HepG2 (cell line): ENCODE results near the gene PFKFB2. TPM values are rescaled to one million over a fixed set of nuclear protein-coding genes. Genes with fewer than 3 reads are reported as not detected.

Experiments
- CREB1 ChIP-seq, 2 experiments: fragments of 450-650 bp in 1 of 2; IDR thresholded peaks; 2 replicates each; pipeline ENCODE4 v1.6.1; 2016 to 2017; ENCODE audit warnings: control low read depth in 1 of 2, mild to moderate bottlenecking in 1 of 2, missing compliant biosample characterization in 1 of 2, missing genetic modification characterization in 1 of 2
- ELF4 ChIP-seq: sonication (generic); formaldehyde crosslinking; IDR thresholded peaks from 2 replicates; pipeline ENCODE4 v1.5.0; 2020; ENCODE audit warnings: missing genetic modification reagents, mild to moderate bottlenecking, moderate library complexity, borderline replicate concordance
- FOXA1 ChIP-seq, 2 experiments: fragments of 450-650 bp in 1 of 2; sonication (generic) in 1 of 2; formaldehyde crosslinking in 1 of 2; IDR thresholded peaks; 2 replicates each; pipeline versions ENCODE4 v1.4.0 to v1.6.1; 2016 to 2020; ENCODE audit warnings: missing genetic modification reagents in 1 of 2
- HDAC2 ChIP-seq: sonication (generic); formaldehyde crosslinking; IDR thresholded peaks from 2 replicates; pipeline ENCODE4 v1.4.0; 2020; ENCODE audit warnings: missing genetic modification reagents
- PHF20 ChIP-seq: sonication (generic); formaldehyde crosslinking; IDR thresholded peaks from 2 replicates; pipeline ENCODE4 v1.5.0; 2020; ENCODE audit warnings: mild to moderate bottlenecking, missing genetic modification reagents
- RXRB ChIP-seq: IDR thresholded peaks from 2 replicates; pipeline ENCODE4 v1.6.1; 2016; ENCODE audit warnings: borderline replicate concordance, missing genetic modification reagents, missing compliant biosample characterization
- SETDB1 ChIP-seq: sonication (generic); formaldehyde crosslinking; IDR thresholded peaks from 2 replicates; pipeline ENCODE4 v1.5.1; 2020; ENCODE audit warnings: missing genetic modification reagents, mild to moderate bottlenecking, borderline replicate concordance
- SMAD3 ChIP-seq: sonication (generic); formaldehyde crosslinking; IDR thresholded peaks from 2 replicates; pipeline ENCODE4 v1.4.0; 2020; ENCODE audit warnings: missing genetic modification reagents
- ZBTB1 ChIP-seq: sonication (generic); formaldehyde crosslinking; IDR thresholded peaks from 2 replicates; pipeline ENCODE4 v1.4.0; 2020; ENCODE audit warnings: missing genetic modification reagents, borderline replicate concordance
- ZBTB38 ChIP-seq: sonication (generic); formaldehyde crosslinking; IDR thresholded peaks from 2 replicates; pipeline ENCODE4 v1.5.1; 2020; ENCODE audit warnings: mild to moderate bottlenecking, missing genetic modification reagents
- ZFP90 ChIP-seq: sonication (generic); formaldehyde crosslinking; IDR thresholded peaks from 2 replicates; pipeline ENCODE4 v1.8.0; 2022; ENCODE audit warnings: missing genetic modification reagents, mild to moderate bottlenecking, inconsistent platforms, borderline replicate concordance
- ZNF367 ChIP-seq: sonication (generic); formaldehyde crosslinking; IDR thresholded peaks from 2 replicates; pipeline ENCODE4 v1.4.0; 2020; ENCODE audit warnings: missing genetic modification reagents, borderline replicate concordance
- ZNF83 ChIP-seq: sonication (generic); formaldehyde crosslinking; IDR thresholded peaks from 2 replicates; pipeline ENCODE4 v1.4.0; 2020; ENCODE audit warnings: missing genetic modification reagents, mild to moderate bottlenecking, borderline replicate concordance
- ZNF878 ChIP-seq: sonication (generic); formaldehyde crosslinking; IDR thresholded peaks from 2 replicates; pipeline ENCODE4 v1.8.1; 2023; ENCODE audit warnings: mild to moderate bottlenecking, missing genetic modification reagents, moderate library complexity
- ZSCAN29 ChIP-seq: sonication (generic); formaldehyde crosslinking; conservative IDR thresholded peaks from 2 replicates; pipeline ENCODE4 v1.4.0; 2020; ENCODE audit warnings: mild to moderate bottlenecking, missing genetic modification reagents
- ZSCAN9 ChIP-seq: IDR thresholded peaks from 2 replicates; pipeline ENCODE4 v1.6.1; 2016; ENCODE audit warnings: borderline replicate concordance
- polyA plus RNA-seq, 8 experiments: library from polyadenylated mRNA; depleted of rRNA in 3 of 8; stranded (reverse) in 7 of 8; unstranded in 1 of 8; fragments of >200 nt; fragmentation: Illumina TruSeq in 4 of 8; extraction: Trizol in 4 of 8; gene quantifications; 2 replicates each; pipeline versions ENCODE4 v1.2.1 to v1.2.3, GENCODE V29; 2011 to 2016; ENCODE audit warnings: low read depth in 4 of 8, missing spikeins in 1 of 8, mixed read lengths in 1 of 8; ENCODE audit not compliant: insufficient read depth in 1 of 8
- total RNA-seq, 5 experiments: library from RNA; depleted of rRNA; stranded (reverse); fragments of >200 nt; fragmentation: Illumina TruSeq; extraction: Trizol; gene quantifications; 2 replicates each; pipeline ENCODE4 v1.2.3, GENCODE V29; 2016; ENCODE audit warnings: low read depth in 1 of 5
- TF ChIP-seq, protein P1 (sequence below): sonication (generic); formaldehyde crosslinking; IDR thresholded peaks from 2 replicates; pipeline ENCODE4 v1.8.1; 2022; ENCODE audit warnings: low read depth, mild to moderate bottlenecking, missing genetic modification reagents
- TF ChIP-seq, protein P2 (sequence below): sonication (generic); formaldehyde crosslinking; IDR thresholded peaks from 2 replicates; pipeline ENCODE4 v1.4.0; 2020; ENCODE audit warnings: missing genetic modification reagents
- TF ChIP-seq, protein P3 (sequence below): sonication (generic); formaldehyde crosslinking; IDR thresholded peaks from 2 replicates; pipeline ENCODE4 v1.5.1; 2020; ENCODE audit warnings: mild to moderate bottlenecking, missing genetic modification reagents, borderline replicate concordance

The PFKFB2 gene
- total and polyA plus RNA-seq, 2 of the 13 experiments (the other 11 are each of a cell fraction or from before 2014, with no cell fraction given), result 4.6 to 10.6 TPM

DNA sequence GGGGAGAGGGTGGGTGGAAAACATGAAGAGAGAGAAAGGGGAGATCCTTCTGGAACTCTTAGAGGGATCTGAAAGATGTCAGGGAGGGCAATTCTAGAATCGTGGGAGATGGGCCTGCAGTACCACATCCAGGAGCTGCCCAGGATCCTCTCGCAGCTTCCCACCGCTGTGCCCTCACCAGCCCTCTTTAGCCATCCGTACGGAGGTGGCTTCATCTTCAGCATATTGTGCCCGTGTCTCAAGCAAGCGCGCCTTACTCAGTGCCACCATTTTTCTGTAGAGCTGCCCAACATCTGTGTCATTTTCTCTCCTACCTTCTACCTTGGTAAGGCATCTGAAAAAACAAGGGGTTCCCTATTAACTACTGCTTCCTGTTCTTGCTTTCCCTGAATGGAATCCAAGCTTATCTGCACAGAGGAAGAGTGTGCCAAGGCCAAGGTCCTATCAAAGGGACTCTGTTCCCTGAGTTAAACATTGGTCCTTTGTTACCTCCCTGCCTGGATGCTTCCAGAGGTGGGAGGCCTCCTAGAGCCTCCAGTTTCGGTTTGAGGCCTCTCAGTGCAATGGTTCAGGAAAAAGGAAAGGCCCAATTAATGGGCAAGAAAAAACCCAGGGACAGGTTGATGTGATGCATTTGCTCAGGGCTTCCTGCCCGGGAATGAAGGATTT lies 43.8 kb upstream of the PFKFB2 start (continued):
- TF ChIP-seq, protein P1, sequence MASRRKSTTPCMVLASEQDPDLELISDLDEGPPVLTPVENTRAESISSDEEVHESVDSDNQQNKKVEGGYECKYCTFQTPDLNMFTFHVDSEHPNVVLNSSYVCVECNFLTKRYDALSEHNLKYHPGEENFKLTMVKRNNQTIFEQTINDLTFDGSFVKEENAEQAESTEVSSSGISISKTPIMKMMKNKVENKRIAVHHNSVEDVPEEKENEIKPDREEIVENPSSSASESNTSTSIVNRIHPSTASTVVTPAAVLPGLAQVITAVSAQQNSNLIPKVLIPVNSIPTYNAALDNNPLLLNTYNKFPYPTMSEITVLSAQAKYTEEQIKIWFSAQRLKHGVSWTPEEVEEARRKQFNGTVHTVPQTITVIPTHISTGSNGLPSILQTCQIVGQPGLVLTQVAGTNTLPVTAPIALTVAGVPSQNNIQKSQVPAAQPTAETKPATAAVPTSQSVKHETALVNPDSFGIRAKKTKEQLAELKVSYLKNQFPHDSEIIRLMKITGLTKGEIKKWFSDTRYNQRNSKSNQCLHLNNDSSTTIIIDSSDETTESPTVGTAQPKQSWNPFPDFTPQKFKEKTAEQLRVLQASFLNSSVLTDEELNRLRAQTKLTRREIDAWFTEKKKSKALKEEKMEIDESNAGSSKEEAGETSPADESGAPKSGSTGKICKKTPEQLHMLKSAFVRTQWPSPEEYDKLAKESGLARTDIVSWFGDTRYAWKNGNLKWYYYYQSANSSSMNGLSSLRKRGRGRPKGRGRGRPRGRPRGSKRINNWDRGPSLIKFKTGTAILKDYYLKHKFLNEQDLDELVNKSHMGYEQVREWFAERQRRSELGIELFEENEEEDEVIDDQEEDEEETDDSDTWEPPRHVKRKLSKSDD, result no peak
- TF ChIP-seq ZNF83 (CRISPR knock-in tag) (no peak), FOXA1 (IDR thresholded peaks at IDR 0.05) (no peak), FOXA1 (CRISPR knock-in tag; IDR thresholded peaks at IDR 0.05) (peak; percentile 58), CREB1 (IDR thresholded peaks at IDR 0.05) (no peak), CREB1 (CRISPR knock-in tag; IDR thresholded peaks at IDR 0.05) (no peak), PHF20 (CRISPR knock-in tag) (no peak), ELF4 (CRISPR knock-in tag) (no peak), SETDB1 (CRISPR knock-in tag) (no peak), HDAC2 (CRISPR knock-in tag) (peak; percentile 85), ZSCAN9 (peak; percentile 11; the same call in 1 of the 2 replicates), SMAD3 (CRISPR knock-in tag) (0 out of 2 replicates have a peak, but pooled peaks have one; percentile 33), ZBTB1 (CRISPR knock-in tag) (no peak), ZNF367 (CRISPR knock-in tag) (no peak), RXRB (peak; percentile 83), ZFP90 (no peak), ZBTB38 (CRISPR knock-in tag) (peak; percentile 81), ZSCAN29 (CRISPR knock-in tag) (no peak), ZNF878 (CRISPR knock-in tag) (no peak; the same call in 1 of the 2 replicates)
- TF ChIP-seq, protein P2, sequence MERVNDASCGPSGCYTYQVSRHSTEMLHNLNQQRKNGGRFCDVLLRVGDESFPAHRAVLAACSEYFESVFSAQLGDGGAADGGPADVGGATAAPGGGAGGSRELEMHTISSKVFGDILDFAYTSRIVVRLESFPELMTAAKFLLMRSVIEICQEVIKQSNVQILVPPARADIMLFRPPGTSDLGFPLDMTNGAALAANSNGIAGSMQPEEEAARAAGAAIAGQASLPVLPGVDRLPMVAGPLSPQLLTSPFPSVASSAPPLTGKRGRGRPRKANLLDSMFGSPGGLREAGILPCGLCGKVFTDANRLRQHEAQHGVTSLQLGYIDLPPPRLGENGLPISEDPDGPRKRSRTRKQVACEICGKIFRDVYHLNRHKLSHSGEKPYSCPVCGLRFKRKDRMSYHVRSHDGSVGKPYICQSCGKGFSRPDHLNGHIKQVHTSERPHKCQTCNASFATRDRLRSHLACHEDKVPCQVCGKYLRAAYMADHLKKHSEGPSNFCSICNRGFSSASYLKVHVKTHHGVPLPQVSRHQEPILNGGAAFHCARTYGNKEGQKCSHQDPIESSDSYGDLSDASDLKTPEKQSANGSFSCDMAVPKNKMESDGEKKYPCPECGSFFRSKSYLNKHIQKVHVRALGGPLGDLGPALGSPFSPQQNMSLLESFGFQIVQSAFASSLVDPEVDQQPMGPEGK (CRISPR knock-in tag), result peak; percentile 51
- TF ChIP-seq, protein P3, sequence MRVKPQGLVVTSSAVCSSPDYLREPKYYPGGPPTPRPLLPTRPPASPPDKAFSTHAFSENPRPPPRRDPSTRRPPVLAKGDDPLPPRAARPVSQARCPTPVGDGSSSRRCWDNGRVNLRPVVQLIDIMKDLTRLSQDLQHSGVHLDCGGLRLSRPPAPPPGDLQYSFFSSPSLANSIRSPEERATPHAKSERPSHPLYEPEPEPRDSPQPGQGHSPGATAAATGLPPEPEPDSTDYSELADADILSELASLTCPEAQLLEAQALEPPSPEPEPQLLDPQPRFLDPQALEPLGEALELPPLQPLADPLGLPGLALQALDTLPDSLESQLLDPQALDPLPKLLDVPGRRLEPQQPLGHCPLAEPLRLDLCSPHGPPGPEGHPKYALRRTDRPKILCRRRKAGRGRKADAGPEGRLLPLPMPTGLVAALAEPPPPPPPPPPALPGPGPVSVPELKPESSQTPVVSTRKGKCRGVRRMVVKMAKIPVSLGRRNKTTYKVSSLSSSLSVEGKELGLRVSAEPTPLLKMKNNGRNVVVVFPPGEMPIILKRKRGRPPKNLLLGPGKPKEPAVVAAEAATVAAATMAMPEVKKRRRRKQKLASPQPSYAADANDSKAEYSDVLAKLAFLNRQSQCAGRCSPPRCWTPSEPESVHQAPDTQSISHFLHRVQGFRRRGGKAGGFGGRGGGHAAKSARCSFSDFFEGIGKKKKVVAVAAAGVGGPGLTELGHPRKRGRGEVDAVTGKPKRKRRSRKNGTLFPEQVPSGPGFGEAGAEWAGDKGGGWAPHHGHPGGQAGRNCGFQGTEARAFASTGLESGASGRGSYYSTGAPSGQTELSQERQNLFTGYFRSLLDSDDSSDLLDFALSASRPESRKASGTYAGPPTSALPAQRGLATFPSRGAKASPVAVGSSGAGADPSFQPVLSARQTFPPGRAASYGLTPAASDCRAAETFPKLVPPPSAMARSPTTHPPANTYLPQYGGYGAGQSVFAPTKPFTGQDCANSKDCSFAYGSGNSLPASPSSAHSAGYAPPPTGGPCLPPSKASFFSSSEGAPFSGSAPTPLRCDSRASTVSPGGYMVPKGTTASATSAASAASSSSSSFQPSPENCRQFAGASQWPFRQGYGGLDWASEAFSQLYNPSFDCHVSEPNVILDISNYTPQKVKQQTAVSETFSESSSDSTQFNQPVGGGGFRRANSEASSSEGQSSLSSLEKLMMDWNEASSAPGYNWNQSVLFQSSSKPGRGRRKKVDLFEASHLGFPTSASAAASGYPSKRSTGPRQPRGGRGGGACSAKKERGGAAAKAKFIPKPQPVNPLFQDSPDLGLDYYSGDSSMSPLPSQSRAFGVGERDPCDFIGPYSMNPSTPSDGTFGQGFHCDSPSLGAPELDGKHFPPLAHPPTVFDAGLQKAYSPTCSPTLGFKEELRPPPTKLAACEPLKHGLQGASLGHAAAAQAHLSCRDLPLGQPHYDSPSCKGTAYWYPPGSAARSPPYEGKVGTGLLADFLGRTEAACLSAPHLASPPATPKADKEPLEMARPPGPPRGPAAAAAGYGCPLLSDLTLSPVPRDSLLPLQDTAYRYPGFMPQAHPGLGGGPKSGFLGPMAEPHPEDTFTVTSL (CRISPR knock-in tag), result peak; percentile 52; the same call in 1 of the 2 replicates
